GM21825 (cell line): Measurements from ENCODE around the gene RND3.

ENCODE experiments used
- ATAC-seq: cut with Tn5 transposase; IDR thresholded peaks from one replicate; pipeline ENCODE4 v1.9.1; 2021; ENCODE audit warnings: mild to moderate bottlenecking, moderate library complexity; ENCODE audit not compliant: unreplicated experiment

Gene RND3

GRCh38 chr2:150494234-150494945, 6.9 kb upstream of the RND3 start:
- no peak for ATAC-seq

- no peak for ATAC-seq
These were observed 4.5 kb upstream of the RND3 start for GRCh38 chr2:150491943-150492342.

DNA sequence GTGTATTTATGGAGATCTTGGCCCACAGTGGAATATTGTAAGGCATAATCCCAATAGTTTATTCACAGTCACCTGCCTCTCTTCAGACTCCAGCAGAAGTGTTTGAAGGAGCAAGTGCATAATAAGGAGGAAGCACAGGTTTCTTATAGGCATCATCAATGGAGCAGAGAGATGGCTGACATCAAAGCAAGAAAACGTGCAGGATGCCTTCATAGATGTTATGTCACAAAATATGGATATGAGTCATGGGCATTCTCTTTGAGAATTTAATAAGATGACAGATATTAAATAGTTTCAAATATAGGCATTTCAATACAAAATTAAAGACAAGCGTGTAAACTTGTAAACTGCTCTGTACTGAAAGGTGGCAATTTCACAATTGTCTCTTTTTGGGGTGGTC, 4.0 kb upstream of the RND3 start:
- no peak for ATAC-seq

GRCh38 chr2:150490466-150490865, 3.0 kb upstream of the RND3 start:
- ATAC-seq, result no peak

DNA sequence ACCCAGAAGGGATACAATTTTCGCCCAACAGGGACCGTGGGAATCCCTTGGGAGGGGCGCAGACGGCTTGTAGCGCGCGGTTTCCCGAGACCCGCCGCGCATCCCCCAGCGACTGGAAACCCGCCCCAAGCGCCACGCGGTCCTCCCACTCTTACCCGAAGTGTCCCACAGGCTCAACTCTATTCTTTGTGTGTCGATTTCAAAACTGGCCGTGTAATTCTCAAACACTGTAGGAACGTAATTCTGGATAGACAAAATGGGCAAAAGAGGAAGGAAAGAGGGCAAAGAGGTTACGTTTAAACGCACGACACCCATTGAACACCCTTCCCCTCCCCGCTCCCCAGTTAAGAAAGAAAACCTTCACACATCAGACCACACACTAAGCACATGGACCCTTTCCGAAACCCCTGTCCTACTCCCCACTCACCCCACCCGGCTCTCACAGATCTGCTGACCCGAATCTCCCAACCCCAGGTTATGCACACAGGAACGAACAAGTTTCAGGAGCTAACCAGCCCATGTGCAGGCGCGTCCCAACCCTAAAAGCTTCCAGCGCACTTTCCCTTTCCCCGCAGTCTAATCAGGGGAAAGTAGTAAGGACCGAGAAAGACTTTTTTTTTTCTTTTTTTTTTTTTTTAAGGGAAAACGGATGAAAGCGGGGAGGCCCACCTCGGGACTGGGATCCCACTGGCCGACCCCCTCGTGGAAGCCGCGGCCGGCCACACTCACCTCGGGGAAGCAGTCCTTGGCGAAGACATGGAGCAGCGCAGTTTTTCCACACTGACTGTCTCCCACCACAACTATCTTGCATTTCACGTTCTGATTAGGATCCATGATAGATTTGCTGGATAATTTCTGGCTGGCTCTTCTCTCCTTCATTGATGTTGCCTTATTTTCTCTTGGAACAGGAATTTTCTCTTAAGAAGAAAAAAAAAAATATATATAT, 655 bp downstream of the RND3 start:
- no peak for ATAC-seq

DNA sequence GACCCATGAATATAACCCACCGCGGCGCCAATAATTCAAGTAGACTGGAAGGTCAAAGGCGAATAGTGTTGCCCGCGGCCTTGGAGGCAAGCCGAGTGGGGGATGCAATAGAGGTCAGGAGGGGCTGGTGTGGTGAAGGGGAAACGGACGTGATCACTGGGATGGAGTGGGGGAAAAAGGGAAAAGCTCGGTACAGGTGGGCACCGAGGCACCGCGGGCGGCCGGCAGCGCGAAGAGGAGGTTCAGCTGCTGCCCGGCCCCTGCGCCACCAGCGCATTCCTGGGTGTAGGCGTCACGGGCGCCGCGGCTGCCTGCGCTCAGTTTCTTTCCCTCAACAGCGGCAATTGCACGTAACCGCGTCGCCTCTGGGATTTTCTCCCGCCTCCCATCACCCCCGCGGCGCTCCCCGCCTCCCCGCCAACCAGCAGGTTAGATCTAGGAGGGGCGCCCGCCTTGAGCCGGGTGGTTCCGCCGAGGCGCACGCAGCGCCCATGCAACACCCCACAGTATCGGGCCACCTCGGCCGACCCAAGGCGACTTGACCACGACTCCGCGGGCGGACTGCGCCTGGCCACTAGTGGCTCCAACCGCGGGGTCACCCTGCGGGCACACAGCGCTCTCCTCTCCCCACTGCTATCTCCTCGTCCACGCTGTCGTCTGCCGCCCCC, 1.5 kb downstream of the RND3 start:
- no peak for ATAC-seq

GRCh38 chr2:150485114-150485870, 2.2 kb downstream of the RND3 start:
- no peak for ATAC-seq

DNA sequence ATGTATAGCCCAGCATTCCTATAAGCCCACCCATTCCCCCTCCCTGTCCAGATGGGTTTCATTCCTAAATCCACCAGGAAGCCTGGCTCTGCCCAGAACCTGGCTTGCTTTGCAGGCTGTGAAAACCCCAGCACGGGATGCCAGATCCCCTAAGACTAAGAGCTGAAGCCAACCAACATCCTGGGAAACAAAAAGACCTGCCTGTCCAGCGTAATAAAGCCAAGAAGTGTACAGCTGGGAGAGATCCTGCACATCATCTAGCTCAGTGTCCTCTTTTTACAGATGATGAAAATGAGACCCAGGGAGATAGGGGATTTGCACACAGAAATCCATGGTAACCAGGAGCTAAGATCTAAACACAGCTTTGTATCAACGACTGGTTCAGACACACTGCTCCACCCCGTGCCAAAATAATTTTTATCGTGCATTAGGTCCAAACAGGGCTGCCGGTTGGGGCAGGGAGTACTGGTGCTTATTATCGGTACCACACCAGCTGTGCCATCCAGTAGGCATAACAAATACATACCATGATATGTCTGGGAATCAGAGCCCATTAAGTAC, 2.9 kb downstream of the RND3 start:
- no peak for ATAC-seq

DNA sequence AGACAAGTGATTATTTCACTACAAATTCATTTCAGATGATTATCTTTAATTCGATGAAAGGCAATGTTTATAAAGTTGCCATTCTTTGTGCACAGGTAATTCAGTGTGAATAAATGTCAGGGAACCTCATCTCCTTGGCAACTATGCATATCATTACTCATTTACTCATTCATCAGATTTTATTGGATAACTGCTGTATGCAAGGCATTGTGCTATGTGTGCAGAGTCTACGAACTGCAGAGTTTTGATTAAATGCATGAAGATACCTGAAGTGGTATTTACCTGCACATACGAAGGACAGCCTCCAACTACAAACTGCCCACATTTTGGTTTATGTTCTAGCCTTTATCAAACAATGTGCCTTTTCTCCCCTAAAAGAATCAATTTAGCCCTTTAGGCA, 3.5 kb downstream of the RND3 start:
- ATAC-seq, result no peak

DNA sequence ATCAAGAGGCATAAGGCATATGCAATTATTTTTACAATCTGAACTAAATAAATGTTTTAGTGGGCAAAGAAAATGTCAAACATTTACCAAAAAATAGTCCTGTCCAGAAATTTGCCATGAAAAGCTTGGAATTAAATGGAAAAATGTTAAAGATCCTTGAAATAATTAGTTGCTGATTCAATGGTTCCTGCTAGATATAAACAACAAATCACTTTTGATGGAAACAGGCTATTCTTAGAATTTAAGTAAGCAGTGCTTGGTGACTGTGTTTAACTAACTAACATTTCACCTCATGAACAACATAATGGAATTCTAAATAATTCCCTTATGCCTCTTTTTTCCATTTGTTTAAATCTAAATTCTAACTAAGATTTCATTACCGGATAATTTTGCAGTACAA, 3.9 kb downstream of the RND3 start:
- ATAC-seq, result no peak

DNA sequence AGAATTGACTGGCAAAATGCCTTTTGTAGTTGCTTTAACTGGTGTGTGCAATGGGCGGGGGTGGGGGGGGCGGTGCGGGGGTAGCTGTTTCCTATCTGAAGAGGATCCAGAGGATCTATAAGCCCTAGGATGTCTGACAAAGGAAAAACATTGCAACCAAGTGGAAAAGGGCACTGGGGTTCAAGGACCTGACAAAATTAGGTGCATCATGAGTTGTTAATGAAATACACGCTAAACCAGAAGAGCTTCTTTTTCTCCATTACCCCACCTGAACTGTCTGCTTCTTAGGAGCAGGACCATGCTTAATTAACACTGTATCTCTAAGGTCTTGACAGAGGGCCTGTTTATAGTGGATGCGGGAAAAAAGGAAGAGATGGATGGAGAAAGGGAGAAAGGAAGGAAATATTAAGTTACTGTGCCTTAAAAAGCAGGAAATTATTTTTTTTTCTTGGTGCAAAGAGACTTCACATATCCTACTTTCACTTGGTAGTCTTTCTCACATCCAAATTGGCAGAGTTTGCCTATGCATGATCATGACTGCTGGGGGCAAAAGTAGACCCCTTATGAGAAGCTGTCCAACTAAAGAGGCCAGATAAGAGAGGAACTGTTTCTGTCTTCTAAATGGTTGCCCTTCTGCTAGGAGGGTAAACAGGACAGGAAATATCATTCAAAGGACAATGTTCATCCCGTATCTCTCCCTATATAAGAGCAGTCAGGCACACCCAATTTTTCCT, 4.6 kb downstream of the RND3 start:
- ATAC-seq, result no peak

DNA sequence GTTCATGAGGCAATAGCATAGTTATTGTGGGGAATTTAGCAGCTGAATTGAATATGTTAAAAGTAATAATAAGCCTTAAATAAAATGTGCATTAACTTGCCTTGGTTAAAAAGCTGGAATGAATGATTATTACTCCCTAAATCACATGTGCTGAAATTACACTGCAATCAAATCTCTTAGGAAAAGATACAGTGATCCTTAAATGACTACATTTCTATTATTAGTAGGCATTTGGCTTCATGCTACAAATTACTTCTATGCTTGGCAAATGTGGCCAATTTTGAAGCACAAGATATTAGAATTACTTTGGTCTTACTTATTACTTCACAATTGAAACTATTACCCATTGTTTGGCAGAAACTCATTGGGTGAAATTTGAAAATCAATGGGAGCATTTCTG, 5.4 kb downstream of the RND3 start:
- ATAC-seq, result no peak

DNA sequence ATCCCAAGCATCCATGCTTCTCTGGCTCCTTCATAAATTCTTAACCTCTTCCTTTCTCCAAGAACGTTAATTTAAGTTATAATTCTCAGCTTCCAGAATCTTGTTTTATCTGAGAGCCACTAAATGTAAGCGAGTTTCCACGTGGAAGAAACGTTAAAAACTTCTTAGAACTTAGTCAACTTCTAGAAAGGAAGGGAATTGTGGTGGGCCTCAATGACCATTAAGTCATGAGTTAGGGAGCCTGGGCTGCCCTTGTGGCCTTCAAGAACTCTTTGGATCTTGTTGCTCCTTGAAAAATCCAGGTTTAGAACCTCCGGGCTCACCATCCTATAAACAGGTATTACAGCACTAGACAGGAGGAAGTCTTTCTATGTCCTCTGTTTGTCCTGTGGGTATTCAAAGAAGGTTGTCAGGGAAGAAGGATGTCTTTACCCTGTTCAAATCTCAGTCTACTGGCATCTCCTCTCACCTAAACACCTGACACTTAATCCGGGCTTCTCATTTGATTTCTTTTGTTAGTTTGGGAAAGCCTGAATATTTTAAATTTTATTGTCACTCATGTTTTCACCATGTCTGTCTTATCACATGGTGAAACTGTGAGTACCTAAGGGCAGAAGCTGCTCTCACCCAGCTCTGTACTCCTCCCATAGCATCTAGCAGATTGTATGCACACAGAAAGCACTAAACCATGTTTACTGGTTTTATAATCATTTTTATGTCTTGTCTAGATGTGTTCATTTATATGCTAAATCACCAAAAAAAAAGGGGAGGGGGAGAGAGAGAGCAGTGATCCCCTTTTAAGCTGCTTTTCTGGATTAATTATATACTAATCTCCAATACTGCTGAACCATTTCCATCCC, 6.3 kb downstream of the RND3 start:
- no peak for ATAC-seq

- no peak for ATAC-seq
These were observed 7.2 kb downstream of the RND3 start for GRCh38 chr2:150480241-150480640.

DNA sequence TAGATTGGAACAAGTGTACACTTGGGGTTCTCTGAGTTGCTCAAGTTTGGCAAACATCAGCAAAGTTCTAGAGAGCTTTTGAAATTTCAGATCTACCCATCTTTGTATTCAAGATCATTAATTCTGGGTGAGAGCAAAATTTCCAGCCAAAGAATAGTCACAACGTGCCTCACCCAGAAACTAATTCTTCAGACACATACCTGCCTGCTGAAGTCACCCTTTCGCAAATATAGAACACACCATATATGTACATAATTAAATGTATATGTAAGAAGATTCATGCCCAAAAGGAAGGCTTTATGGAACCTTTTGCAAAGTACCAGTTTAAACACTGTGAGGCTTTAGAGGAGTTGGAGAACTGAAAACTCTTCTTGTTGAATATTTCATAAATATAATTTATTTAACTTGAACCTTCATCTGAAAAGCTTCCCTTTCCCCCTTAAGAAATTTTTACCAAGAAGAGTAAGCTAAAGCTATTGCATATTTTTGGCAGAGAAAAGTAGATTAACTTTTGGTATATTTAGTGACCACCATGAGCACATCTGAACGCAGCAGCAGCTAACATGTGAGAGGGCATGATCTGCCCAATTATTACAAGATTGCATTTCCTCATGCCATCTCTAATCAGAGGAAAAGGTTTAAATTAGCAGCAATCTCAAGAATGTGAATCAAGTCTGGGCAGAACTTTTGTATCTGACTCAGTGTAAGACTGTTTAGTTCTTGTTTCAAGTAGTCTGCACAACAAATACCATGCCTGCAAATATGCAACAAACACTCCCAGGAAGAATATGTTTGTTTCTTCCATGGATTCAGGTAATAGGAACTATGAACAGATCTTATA, 8.2 kb downstream of the RND3 start:
- ATAC-seq, result no peak

DNA sequence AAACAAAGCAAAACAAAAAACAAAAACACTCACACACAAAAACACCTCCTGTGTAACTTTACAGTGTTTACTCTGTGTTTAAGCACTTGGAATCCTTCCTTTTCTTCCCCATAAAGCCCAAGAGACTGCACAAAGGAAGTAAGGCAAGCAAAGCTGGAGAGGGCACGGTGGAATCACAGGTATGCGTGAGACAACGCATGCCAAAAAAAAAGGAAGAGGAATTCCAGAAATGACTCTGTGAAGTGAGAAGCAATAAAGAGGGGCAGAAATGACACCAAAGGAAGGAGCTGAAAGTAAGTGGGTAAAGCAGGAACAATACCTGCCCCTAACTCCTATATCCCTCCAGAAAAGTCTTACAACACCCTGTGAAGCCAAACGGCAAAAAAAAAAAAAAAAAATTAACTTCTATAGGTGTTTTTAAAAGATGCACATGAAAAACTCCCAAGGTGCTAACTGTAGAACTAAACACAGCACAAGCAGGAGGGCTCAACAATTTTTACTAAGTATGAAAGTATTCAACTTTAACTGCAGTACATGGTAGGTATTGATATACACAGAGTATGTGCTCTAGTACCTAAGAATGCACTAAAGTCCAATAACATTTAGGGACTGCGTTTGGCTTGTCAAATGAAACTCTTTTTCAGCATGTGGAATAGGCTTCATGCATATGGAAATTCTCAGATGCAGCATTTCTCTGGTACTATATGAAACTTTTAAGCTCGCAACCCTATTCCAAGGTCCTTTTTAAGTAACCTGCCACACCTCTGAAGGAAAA, 9.1 kb downstream of the RND3 start:
- no peak for ATAC-seq

DNA sequence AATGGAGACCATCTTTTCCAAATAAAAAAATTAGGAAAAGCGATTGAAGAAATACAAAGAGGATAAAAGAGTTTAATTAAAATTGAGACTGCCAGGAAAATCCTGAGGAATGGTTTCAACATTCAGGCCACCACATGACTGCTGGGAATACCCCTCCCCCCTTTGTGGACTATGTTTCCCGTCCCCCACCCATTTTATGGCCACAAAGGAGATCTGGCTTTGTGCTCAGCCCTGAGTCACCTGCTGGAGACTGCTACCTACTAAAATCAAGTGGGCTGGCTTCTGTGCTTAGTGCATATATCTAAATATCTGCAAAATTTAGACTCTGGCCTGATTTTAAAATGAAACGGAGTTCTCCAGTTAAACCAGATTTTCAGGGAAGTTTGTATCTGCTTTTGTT, 10.1 kb downstream of the RND3 start:
- ATAC-seq, result no peak
